ENCODE measurements around the gene PARVA. TPM values are rescaled to one million over a fixed set of nuclear protein-coding genes. Genes with fewer than 3 reads are reported as not detected.

The PARVA gene
- total RNA-seq, 3 donors from 2014 or later, result 55.7 to 191 (median 57.1) TPM

- ATAC-seq (no peak), DNase-seq (no peak)
- intact Hi-C loops (cut with DNase I, micrococcal nuclease), result no loop called here
- Histone ChIP-seq H3K9me3 (no peaks in the 10 kb centered on the region), H3K36me3 (ENCODE audit: low read depth) (no peaks in the 10 kb centered on the region), H3K4me3 (no peak overlapping the region), H3K4me1 (ENCODE audit: low read depth) (no peaks in the 10 kb centered on the region)
- no peak for TF ChIP-seq CTCF (IDR thresholded peaks at IDR 0.05)
These were observed 4.5 kb downstream of the PARVA start for GRCh38 chr11:12381875-12382274.

- ATAC-seq, result no peak
- H3K36me3 ChIP-seq (ENCODE audit: low read depth), result no peaks in the 10 kb centered on the region
- H3K4me3 ChIP-seq, result no peak overlapping the region
- H3K4me1 ChIP-seq (ENCODE audit: low read depth), result no peaks in the 10 kb centered on the region
- no peaks in the 10 kb centered on the region for H3K9me3 ChIP-seq
- no peak for DNase-seq
- no peak for TF ChIP-seq CTCF (IDR thresholded peaks at IDR 0.05)
- intact Hi-C loops (cut with DNase I, micrococcal nuclease), result no loop called here
These were observed 5.1 kb downstream of the PARVA start for GRCh38 chr11:12382451-12382850.

GRCh38 chr11:12386309-12386708, 8.9 kb downstream of the PARVA start:
- H3K4me3 ChIP-seq, result no peak overlapping the region
- intact Hi-C loops (cut with DNase I, micrococcal nuclease), result no loop called here
- H3K4me1 ChIP-seq (ENCODE audit: low read depth), result no peaks in the 10 kb centered on the region
- no peak for DNase-seq
- H3K9me3 ChIP-seq, result no peaks in the 10 kb centered on the region
- TF ChIP-seq CTCF (IDR thresholded peaks at IDR 0.05), result no peak
- ATAC-seq, result no peak
- H3K36me3 ChIP-seq (ENCODE audit: low read depth), result no peaks in the 10 kb centered on the region

- no peak overlapping the region for H3K4me3 ChIP-seq
- intact Hi-C loops (cut with DNase I, micrococcal nuclease), result no loop called here
- no peaks in the 10 kb centered on the region for H3K4me1 ChIP-seq (ENCODE audit: low read depth)
- no peaks in the 10 kb centered on the region for H3K9me3 ChIP-seq
- no peak for TF ChIP-seq CTCF (IDR thresholded peaks at IDR 0.05)
- DNase-seq, result no peak
- peak; percentile 11 for ATAC-seq
- H3K36me3 ChIP-seq (ENCODE audit: low read depth), result no peaks in the 10 kb centered on the region
These were observed 9.4 kb downstream of the PARVA start for GRCh38 chr11:12386745-12387144.

- intact Hi-C loops (cut with DNase I, micrococcal nuclease), result no loop called here
- no peak for TF ChIP-seq CTCF (IDR thresholded peaks at IDR 0.05)
- no peak for ATAC-seq
- no peaks in the 10 kb centered on the region for H3K4me1 ChIP-seq (ENCODE audit: low read depth)
- no peak overlapping the region for H3K4me3 ChIP-seq
- H3K9me3 ChIP-seq, result no peaks in the 10 kb centered on the region
- no peaks in the 10 kb centered on the region for H3K36me3 ChIP-seq (ENCODE audit: low read depth)
- no peak for DNase-seq
These were observed 10.8 kb downstream of the PARVA start for GRCh38 chr11:12388173-12388572.
